GM12874 (cell line): Measurements from ENCODE around the gene ZFAND5.

Source experiments
- TF ChIP-seq, protein P1 (sequence below): IDR thresholded peaks from 2 replicates; pipeline ENCODE4 v1.5.1; 2011; ENCODE audit warnings: low read depth, mild to moderate bottlenecking, control low read depth, low read length, moderate library complexity; ENCODE audit not compliant: insufficient read depth

ZFAND5 gene

DNA sequence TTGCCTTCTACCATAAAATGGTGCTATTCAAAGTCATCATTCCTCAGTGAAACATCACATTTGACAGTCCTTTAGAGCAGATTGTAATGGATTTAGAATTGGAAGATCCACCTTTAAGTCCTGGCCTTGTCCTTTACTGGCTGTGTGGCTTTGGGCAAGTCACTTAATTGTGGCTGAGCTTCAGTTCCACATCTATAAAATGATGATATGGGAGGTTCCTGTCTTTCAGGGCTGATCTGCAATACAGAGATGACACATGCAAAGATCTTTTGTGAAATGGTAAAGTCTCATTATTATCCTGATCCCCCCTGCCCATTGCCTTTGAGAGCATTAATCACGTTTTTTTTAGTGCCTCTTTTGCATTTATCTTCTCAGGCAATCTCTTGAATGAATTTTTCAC, 58.2 kb downstream of the ZFAND5 start:
- TF ChIP-seq, protein P1, sequence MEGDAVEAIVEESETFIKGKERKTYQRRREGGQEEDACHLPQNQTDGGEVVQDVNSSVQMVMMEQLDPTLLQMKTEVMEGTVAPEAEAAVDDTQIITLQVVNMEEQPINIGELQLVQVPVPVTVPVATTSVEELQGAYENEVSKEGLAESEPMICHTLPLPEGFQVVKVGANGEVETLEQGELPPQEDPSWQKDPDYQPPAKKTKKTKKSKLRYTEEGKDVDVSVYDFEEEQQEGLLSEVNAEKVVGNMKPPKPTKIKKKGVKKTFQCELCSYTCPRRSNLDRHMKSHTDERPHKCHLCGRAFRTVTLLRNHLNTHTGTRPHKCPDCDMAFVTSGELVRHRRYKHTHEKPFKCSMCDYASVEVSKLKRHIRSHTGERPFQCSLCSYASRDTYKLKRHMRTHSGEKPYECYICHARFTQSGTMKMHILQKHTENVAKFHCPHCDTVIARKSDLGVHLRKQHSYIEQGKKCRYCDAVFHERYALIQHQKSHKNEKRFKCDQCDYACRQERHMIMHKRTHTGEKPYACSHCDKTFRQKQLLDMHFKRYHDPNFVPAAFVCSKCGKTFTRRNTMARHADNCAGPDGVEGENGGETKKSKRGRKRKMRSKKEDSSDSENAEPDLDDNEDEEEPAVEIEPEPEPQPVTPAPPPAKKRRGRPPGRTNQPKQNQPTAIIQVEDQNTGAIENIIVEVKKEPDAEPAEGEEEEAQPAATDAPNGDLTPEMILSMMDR = no peak

DNA sequence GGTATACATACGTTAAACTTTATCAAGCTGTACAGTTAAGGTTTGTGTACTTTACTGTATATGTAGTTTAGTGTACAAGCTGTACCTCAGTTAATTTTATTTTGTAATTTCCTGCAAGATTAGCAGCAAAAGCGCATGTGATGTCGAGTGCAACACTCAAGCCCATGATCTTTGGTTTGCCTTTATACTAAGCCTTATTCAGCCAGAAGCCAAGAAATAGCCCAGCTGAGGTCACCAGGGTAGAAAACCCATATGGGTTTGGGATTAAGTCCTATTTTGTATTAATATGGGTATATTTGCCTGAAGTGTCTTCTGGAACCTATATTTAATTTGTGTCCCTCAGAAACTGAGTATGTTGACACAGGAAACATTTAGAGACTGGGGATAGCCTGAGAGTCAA, 59.3 kb downstream of the ZFAND5 start:
- TF ChIP-seq, protein P1 = no peak

DNA sequence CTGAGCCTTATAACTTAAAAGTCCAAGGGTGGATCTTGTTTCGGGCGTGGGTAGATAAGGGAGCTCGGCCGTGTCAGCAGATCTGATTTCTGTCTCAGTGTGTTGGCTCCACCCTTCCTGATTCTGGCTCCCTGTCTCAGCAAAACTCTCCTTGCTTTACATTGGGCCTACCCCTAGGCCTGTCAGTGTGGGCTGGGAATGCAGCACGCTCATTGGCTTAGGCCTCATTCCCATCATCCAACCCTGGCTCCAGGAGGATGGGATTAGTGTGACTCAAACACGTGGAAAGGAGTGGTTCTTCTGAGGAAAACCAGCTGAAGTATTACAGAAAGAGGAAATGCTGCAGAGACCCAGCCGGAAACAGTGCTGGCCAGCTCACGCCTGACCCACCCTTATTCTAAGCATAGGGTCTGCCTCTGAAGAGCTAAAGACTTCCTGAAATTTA, 59.9 kb downstream of the ZFAND5 start:
- TF ChIP-seq, protein P1 = no peak

DNA sequence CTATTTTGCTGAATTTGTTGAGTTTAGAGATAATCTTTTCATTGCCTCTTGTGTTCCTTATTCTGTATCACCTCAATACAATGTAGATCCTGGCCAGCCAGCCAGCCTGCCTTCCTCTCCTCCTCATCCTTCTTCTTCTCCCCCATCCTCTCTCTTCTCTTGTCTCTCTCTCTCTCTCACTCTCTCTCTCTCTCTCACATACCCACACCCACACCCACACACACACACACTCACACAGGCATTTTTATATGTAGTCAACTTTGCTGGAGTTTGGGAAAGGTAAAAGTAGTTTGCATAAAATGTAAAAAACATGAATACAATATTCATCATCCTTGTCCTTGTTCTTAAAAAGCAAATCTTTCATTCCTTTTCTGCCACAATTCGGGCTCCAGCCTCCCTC, 60.5 kb downstream of the ZFAND5 start:
- TF ChIP-seq, protein P1 = no peak
